OCI-LY3 (cell line): Measurements from ENCODE around the gene FAM53B.

ENCODE experiments used
- H2AFZ ChIP-seq: fragments of 200-600, 300-600 bp; shearing (Covaris generic); 2 replicates; pipeline ENCODE4 v1.6.0; 2014; ENCODE audit warnings: antibody characterized with exemption, low read depth, low read length
- H3K27ac ChIP-seq: fragments of 200-600, 300-600 bp; sonication (generic); 2 replicates; pipeline ENCODE4 v1.5.1; 2014; ENCODE audit warnings: mild to moderate bottlenecking, low read length, moderate library complexity, mixed read lengths
- H3K27me3 ChIP-seq: fragments of 200-600, 300-600 bp; sonication (generic); 2 replicates; pipeline ENCODE4 v1.6.1; 2014; ENCODE audit warnings: low read depth, low read length, mixed read lengths
- H3K36me3 ChIP-seq: fragments of 200-600, 300-600 bp; sonication (generic); replicated peaks from 2 replicates; pipeline ENCODE3; 2014; ENCODE audit warnings: low read depth, low read length, mixed read lengths
- H3K4me1 ChIP-seq: fragments of 300-600, 200-600 bp; sonication (generic); 2 replicates; pipeline ENCODE4 v1.6.1; 2014; ENCODE audit warnings: low read length, mixed read lengths
- H3K4me2 ChIP-seq: fragments of 200-600, 300-600 bp; sonication (generic); 2 replicates; pipeline ENCODE4 v1.6.1; 2014; ENCODE audit warnings: low read length, mixed read lengths
- H3K4me3 ChIP-seq: fragments of 300-600, 200-600 bp; sonication (generic); 2 replicates; pipeline ENCODE4 v1.5.1; 2014; ENCODE audit warnings: antibody characterized with exemption, mild to moderate bottlenecking, low read length, moderate library complexity
- H3K79me2 ChIP-seq: fragments of 300-600, 200-600 bp; shearing (Covaris generic); 2 replicates; pipeline ENCODE4 v1.6.1; 2014; ENCODE audit warnings: mild to moderate bottlenecking, low read length, mixed read lengths
- H3K9ac ChIP-seq: fragments of 300-600, 200-600 bp; shearing (Covaris generic); 2 replicates; pipeline ENCODE4 v1.6.0; 2014; ENCODE audit warnings: mild to moderate bottlenecking, low read length, moderate library complexity
- H3K9me3 ChIP-seq: fragments of 200-600, 300-600 bp; shearing (Covaris generic); 2 replicates; pipeline ENCODE4 v1.6.1; 2014; ENCODE audit warnings: low read length, mixed read lengths; ENCODE audit not compliant: insufficient read depth
- H4K20me1 ChIP-seq: fragments of 200-600, 300-600 bp; sonication (generic); 2 replicates; pipeline ENCODE4 v1.6.1; 2016; ENCODE audit warnings: low read length, mixed read lengths; ENCODE audit not compliant: insufficient read depth
- EZH2phosphoT487 ChIP-seq: fragments of 200-600 bp; shearing (Covaris generic); IDR thresholded peaks from 2 replicates; pipeline ENCODE4 v1.6.1; 2018; ENCODE audit warnings: antibody characterized with exemption, mixed run types, low read depth
- TF ChIP-seq, protein P1 (sequence below): fragments of 200-600, 300-600 bp; sonication (generic); IDR thresholded peaks from 2 replicates; pipeline ENCODE4 v1.5.1; 2014; ENCODE audit warnings: antibody characterized with exemption, low read length, low read depth

Gene FAM53B

DNA sequence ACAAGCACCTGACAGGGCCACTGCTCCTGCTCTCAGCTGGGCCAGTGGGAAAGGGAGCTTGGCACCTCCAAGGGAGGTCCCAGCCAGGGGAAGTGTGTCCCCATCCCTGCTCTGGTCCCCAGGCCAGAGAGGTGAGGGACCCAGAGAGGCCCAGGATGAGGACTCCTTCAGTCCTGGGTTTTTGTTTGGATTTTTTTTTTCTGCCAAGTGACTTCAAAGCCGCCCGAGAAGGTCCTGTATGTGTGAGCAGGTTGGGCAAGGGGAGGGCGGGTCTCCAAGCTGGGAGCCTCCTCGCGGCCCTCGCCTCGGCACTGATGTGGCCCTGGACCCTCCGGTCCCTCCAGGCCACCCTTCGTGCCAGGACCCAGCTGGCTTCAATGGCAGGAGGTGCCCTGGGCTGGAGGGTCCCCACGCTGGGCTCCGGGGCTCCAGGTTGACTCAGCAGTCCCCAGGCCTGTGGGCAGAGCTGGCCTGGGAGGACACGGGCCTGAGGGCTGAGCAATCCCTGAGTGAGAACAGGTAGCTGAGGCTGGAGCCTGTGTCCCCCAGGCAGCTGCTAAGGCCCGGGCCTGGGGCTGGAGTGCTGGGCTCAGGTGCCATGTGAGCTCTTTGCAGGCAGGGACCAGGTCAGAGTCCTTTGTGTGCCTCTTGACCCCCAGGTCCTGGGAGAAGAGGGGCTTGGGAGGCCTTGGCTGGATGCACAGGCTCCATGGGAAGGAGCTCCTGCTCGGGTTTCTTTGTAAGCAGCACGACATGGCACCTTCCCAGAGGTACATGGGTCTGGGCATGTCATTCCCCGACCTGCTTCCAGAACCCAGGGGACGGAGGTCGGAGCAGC, 140.6 kb downstream of the FAM53B start:
- Histone ChIP-seq H3K4me2 (no peak overlapping the region), H3K9ac (no peak overlapping the region), H3K79me2 (no peaks in the 10 kb centered on the region), H4K20me1 (no peaks in the 10 kb centered on the region), H3K27me3 (no peaks in the 10 kb centered on the region), H3K27ac (no peak overlapping the region), H3K36me3 (no peaks in the 10 kb centered on the region), H3K4me3 (no peak overlapping the region), H3K4me1 (peaks cover 15% of the 10 kb centered on the region), H3K9me3 (no peaks in the 10 kb centered on the region), H2AFZ (no peak overlapping the region)
- TF ChIP-seq EZH2phosphoT487 = no peak
- TF ChIP-seq, protein P1, sequence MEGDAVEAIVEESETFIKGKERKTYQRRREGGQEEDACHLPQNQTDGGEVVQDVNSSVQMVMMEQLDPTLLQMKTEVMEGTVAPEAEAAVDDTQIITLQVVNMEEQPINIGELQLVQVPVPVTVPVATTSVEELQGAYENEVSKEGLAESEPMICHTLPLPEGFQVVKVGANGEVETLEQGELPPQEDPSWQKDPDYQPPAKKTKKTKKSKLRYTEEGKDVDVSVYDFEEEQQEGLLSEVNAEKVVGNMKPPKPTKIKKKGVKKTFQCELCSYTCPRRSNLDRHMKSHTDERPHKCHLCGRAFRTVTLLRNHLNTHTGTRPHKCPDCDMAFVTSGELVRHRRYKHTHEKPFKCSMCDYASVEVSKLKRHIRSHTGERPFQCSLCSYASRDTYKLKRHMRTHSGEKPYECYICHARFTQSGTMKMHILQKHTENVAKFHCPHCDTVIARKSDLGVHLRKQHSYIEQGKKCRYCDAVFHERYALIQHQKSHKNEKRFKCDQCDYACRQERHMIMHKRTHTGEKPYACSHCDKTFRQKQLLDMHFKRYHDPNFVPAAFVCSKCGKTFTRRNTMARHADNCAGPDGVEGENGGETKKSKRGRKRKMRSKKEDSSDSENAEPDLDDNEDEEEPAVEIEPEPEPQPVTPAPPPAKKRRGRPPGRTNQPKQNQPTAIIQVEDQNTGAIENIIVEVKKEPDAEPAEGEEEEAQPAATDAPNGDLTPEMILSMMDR = no peak

DNA sequence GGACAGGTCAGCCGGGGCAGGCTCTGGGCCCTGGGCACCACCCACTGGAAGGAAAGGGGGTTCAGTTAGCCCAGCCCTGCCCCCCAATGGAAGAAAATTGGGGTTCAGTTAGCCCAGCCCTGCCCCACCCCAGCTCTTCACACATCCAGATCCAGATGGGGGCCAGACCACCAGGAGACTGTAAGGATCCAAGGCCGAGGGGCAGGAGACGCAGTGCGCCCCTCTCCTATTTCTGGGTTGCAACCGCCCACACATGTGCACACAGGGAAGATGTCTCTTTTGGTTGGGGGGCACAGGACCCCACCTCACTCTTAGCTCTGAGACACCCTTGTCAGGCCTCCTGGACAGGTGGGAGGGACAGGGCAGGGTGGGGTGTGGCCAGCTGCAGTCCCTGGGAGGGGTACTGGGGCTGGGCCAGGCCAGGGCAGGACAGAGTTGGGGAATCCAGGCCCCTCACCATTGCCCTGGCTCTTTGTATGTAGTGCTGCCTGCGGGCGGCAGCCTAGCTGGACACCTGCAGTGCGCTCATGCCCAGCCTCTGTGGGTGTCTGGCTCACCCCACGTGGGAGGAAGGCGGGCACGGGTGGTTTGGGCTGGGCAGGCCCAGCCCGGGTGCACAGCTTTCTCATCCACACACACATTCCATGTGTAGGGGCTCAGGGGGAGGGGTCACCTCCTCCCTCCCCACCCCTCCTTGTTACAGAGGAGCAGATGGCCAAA, 141.4 kb downstream of the FAM53B start:
- TF ChIP-seq, protein P1 = no peak
- no peak for TF ChIP-seq EZH2phosphoT487
- H3K4me1 ChIP-seq = peaks cover 15% of the 10 kb centered on the region
- no peaks in the 10 kb centered on the region for H3K79me2 ChIP-seq
- H3K4me2 ChIP-seq = no peak overlapping the region
- no peak overlapping the region for H2AFZ ChIP-seq
- H3K27me3 ChIP-seq = no peaks in the 10 kb centered on the region
- H3K9ac ChIP-seq = no peak overlapping the region
- no peak overlapping the region for H3K4me3 ChIP-seq
- no peaks in the 10 kb centered on the region for H4K20me1 ChIP-seq
- no peaks in the 10 kb centered on the region for H3K9me3 ChIP-seq
- no peaks in the 10 kb centered on the region for H3K36me3 ChIP-seq
- H3K27ac ChIP-seq = no peak overlapping the region

DNA sequence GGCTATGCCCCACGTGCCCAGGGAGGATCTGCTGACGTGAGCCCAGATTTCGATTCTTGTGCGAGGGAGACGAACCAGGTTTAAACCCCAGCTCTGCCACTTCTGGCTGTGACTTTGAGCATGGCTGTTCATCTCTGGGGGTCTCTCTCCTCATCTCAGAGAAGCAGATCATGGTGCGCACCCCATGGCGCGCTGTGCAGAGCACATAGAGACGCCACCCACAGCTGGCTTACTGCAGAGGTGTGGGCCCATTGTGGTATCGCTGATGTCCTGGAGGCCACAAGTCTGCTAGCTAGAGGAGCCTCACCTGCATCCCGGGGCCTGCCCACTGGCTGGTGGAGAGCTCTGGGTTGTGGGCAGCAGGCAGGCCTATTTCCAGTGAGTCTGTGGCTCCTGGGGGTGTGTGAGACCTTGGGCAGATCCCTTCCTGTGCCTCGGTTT, 142.0 kb downstream of the FAM53B start:
- Histone ChIP-seq H3K4me3 (no peak overlapping the region), H3K27me3 (no peaks in the 10 kb centered on the region), H2AFZ (no peak overlapping the region), H3K27ac (no peak overlapping the region), H3K4me2 (peak overlapping the region; percentile 42; the same call in 1 of the 2 replicates), H3K9me3 (no peaks in the 10 kb centered on the region), H3K79me2 (no peaks in the 10 kb centered on the region), H4K20me1 (no peaks in the 10 kb centered on the region), H3K9ac (no peak overlapping the region), H3K4me1 (peaks cover 15% of the 10 kb centered on the region), H3K36me3 (no peaks in the 10 kb centered on the region)
- no peak for TF ChIP-seq EZH2phosphoT487
- TF ChIP-seq, protein P1 = no peak

DNA sequence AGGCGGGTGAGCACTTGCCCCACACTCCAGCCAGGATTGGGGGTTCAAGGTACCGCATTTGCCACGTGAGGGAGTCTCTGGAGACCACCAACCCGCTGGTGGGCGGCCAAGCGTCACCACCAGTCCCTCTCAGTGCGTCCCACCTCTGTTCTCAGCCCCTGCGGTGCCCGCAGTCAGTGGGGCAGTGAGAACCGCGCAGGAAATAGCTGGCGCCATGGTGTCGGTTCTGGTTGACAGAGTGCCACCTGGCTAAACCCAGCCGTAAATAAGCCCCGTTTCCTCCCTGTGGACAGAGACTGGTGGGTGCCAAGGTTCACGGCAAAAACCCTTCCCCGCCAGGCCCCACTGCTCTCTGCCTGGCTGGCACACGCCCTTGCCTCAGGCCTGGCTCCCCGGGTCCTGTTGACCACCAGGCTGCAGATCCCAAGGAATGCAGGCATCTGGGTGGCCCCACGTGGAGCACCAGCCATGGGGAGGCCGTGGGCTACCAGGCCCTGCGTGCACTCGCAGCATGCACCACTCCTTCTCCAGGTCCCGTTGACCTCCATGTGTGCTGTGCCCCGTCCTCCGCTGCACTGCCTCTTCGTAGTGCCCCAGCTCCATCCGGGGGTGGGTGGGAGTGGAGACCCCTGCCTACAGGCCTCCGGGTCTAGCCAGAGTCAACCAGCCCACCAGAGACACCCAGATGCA, 142.6 kb downstream of the FAM53B start:
- H3K27me3 ChIP-seq = no peaks in the 10 kb centered on the region
- no peaks in the 10 kb centered on the region for H3K79me2 ChIP-seq
- H3K36me3 ChIP-seq = no peaks in the 10 kb centered on the region
- peaks cover 15% of the 10 kb centered on the region for H3K4me1 ChIP-seq
- no peak overlapping the region for H3K27ac ChIP-seq
- no peak overlapping the region for H3K9ac ChIP-seq
- H4K20me1 ChIP-seq = no peaks in the 10 kb centered on the region
- no peak for TF ChIP-seq EZH2phosphoT487
- TF ChIP-seq, protein P1 = no peak
- no peak overlapping the region for H2AFZ ChIP-seq
- peak overlapping the region; percentile 42 for H3K4me2 ChIP-seq
- H3K4me3 ChIP-seq = no peak overlapping the region; the same call in 1 of the 2 replicates
- no peaks in the 10 kb centered on the region for H3K9me3 ChIP-seq
